ENCODE measurements around the gene REEP6. TPM values are rescaled to one million over a fixed set of nuclear protein-coding genes. Genes with fewer than 3 reads are reported as not detected.

REEP6 gene
- total and polyA plus RNA-seq, 7 donors: 0.23 to 2.0 (median 1.3) TPM

DNA sequence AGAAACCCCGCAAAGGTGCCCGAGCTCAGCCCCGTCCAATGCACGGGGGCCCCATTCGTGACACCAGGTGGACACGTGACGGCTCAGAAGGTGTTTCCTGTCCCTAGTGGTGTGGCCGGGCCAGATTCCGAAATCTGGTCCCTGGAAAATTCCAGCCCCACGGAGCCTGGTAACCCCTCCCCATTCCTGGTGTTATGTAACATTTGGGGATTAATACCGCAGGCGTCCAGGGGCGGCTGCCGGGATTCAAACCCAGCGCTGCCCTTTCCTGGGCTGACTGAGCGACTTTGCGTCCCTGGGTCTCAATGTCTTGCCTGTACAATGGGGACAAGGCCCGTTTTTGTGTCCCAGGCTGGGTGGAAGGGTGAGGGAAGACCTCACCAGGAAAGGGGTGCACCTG is 31.9 kb downstream of the REEP6 start:
- intact Hi-C loops (cut with DNase I): loop anchor here in 1 of 2 donors (10.0 kb wide), 1 partner anchor 238 kb away; the partner anchor contains the start of gene EFNA2
- H3K9me3 ChIP-seq: no peaks in the 10 kb centered on the region
- no peak overlapping the region for H3K4me3 ChIP-seq
- no peaks in the 10 kb centered on the region for H3K36me3 ChIP-seq (ENCODE audit: insufficient read depth in 1 of 2, low read depth in 1 of 2)
- DNase-seq (no peak), ATAC-seq (no peak)
- TF ChIP-seq, protein P1, sequence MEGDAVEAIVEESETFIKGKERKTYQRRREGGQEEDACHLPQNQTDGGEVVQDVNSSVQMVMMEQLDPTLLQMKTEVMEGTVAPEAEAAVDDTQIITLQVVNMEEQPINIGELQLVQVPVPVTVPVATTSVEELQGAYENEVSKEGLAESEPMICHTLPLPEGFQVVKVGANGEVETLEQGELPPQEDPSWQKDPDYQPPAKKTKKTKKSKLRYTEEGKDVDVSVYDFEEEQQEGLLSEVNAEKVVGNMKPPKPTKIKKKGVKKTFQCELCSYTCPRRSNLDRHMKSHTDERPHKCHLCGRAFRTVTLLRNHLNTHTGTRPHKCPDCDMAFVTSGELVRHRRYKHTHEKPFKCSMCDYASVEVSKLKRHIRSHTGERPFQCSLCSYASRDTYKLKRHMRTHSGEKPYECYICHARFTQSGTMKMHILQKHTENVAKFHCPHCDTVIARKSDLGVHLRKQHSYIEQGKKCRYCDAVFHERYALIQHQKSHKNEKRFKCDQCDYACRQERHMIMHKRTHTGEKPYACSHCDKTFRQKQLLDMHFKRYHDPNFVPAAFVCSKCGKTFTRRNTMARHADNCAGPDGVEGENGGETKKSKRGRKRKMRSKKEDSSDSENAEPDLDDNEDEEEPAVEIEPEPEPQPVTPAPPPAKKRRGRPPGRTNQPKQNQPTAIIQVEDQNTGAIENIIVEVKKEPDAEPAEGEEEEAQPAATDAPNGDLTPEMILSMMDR (IDR thresholded peaks at IDR 0.05): no peak
- WGBS, 3 donors: 69 to 73% (median 72%) methylated on average over 18 of the region's 18 CpGs
- no peaks in the 10 kb centered on the region for H3K4me1 ChIP-seq
- H3K27ac ChIP-seq: no peak overlapping the region
- peaks cover 0 to 44% (median 14%) of the 10 kb centered on the region in 3 donors for H3K27me3 ChIP-seq (ENCODE audit: insufficient read depth in 3 of 3, low read length in 2 of 3)

DNA sequence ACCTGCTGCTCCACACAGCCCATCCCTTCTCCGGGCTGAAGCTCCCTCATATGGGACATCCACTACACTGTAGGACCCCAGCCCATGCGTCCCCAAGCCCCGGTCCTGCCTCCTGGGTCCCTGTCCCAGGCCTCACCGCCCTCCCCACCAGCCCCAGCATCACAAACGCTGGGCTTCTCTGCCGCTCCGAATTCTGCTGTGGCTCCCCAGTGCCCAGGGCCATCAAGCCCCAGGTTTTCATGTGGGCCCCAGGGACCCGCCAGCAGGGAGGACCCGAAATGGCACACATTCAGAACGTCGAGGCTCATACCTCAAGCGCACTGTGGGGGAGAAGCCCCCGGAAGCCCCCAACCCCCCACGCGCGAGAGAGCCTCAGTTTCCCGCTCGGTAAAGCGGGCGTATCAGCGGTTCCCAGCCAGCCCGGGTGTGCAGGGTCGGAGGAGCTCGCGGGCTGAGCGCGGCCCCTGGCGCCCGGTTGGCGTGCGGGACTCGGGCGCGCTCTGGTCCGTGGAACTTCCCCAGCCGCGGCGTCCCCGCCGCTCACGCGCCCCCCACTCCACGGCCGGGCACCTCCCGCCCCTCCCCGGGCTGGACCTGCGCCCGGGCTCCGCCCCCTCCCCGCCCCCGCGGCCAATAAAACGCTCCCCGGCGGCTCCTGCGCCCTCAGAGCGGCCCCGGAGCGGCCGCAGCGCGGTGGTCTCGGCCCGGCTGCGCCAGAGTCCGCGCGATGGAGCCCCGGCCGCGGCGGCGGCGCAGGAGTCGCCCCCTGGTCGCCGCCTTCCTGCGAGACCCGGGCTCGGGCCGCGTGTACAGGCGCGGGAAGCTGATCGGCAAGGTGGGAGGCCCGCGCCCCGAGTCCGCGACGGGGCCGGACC is 32.7 kb downstream of the REEP6 start, which contains the start of gene PLK5:
PLK5 (plus strand) TSS at position 666 of the 875 bp plus-strand sequence. CDS start 2,920 bp downstream, outside the sequence.
- peak within 1 kb of the TSS; percentile 42 for H3K4me3 ChIP-seq
- no peaks in the 10 kb centered on the region for H3K9me3 ChIP-seq
- DNase-seq: no peak
- H3K27me3 ChIP-seq (ENCODE audit: insufficient read depth in 3 of 3, low read length in 2 of 3): peaks cover 0 to 46% (median 14%) of the 10 kb centered on the region in 3 donors
- ATAC-seq: peak in 2 of 4 donors; percentile 47 to 56
- H3K36me3 ChIP-seq (ENCODE audit: insufficient read depth in 1 of 2, low read depth in 1 of 2): no peaks in the 10 kb centered on the region
- TF ChIP-seq, protein P1 (IDR thresholded peaks at IDR 0.05): no peak
- H3K4me1 ChIP-seq: no peaks in the 10 kb centered on the region
- H3K27ac ChIP-seq: no peak within 1 kb of the TSS
- 9 to 16% (median 10%) methylated on average over 38 to 92 of the region's 92 CpGs for WGBS, 3 donors
- intact Hi-C loops (cut with DNase I): loop anchor here in 1 of 2 donors (10.0 kb wide), 1 partner anchor 239 kb away; the partner anchor contains the start of gene EFNA2

DNA sequence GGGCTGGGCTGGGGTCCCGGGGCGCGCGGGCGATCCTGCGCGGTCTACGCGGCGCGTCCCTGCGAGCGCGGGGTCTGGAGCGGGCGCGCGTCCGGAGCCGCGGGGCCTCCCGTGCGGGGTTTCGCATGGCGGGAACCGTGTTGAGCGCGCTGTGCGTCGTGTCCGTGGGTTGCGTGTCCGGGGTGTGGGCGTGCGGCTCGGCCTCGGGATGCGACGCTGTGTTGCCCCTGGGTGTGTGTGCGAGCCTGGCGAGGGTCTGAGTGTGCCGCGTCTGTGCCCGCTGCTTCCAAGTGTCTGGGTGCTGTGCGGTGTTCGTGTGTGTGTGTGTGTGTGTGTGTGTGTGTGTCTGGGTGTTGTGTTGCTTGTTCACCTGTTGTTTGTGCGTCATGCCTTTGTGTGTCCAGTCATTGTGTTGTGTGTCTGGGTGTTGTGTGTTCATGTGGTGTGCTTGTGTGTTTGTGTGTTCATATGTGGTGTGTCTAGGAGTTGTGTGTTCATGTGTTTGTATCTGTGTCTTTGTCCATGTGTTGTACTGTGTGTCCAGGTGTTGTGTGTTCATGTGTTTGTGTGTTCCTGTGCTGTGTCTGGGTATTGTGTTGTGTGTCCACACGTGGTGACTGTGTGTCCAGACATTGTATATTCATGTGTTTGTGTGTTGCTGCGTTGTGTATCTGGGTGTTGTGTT is 33.4 kb downstream of the REEP6 start:
- Histone ChIP-seq H3K9me3 (no peaks in the 10 kb centered on the region), H3K27ac (no peak overlapping the region), H3K27me3 (ENCODE audit: insufficient read depth in 3 of 3, low read length in 2 of 3) (peaks cover 0 to 51% (median 14%) of the 10 kb centered on the region in 3 donors), H3K4me3 (peak overlapping the region; percentile 42), H3K4me1 (no peaks in the 10 kb centered on the region), H3K36me3 (ENCODE audit: insufficient read depth in 1 of 2, low read depth in 1 of 2) (no peaks in the 10 kb centered on the region)
- 6 to 7% (median 7%) methylated on average over 43 to 49 of the region's 49 CpGs for WGBS, 3 donors
- TF ChIP-seq, protein P1 (IDR thresholded peaks at IDR 0.05): no peak
- DNase-seq (no peak), ATAC-seq (no peak)
- intact Hi-C loops (cut with DNase I): loop anchor here in 1 of 2 donors (10.0 kb wide), 1 partner anchor 240 kb away; the partner anchor contains the start of gene EFNA2

DNA sequence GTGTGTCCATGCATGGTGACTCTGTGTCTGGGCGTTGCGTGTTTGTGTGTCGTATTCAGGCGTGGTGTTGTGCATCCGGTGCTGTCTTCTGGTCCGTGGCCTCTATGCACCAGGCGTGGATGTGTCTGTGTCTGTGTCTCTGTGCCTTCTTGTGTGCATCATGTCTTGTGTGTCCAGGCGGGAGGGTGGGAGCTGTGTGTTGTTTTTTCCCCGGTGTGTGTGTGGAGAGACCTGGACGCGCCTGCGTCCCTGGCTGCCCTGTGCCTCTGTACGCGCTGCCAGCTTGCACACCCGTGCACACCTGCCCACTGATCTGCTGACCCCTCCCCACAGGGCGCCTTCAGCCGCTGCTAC is 34.0 kb downstream of the REEP6 start:
- ATAC-seq (no peak), DNase-seq (no peak)
- Histone ChIP-seq H3K4me3 (peak overlapping the region; percentile 11), H3K27me3 (ENCODE audit: insufficient read depth in 3 of 3, low read length in 2 of 3) (peaks cover 0 to 53% (median 18%) of the 10 kb centered on the region in 3 donors), H3K27ac (no peak overlapping the region), H3K9me3 (no peaks in the 10 kb centered on the region), H3K4me1 (no peaks in the 10 kb centered on the region), H3K36me3 (ENCODE audit: insufficient read depth in 1 of 2, low read depth in 1 of 2) (no peaks in the 10 kb centered on the region)
- TF ChIP-seq, protein P1 (IDR thresholded peaks at IDR 0.05): no peak
- intact Hi-C loops (cut with DNase I): loop anchor here in 1 of 2 donors (10.0 kb wide), 1 partner anchor 240 kb away; the partner anchor contains the start of gene EFNA2
- WGBS, 3 donors: 49 to 58% (median 50%) methylated on average over 17 of the region's 17 CpGs

Data from psoas muscle (tissue), 8 donors.